Measurements from ENCODE around the gene TAF4.

The TAF4 gene

GRCh38 chr20:62018437-62019143 is 47.1 kb downstream of the TAF4 start:
- Histone ChIP-seq H3K23ac (ENCODE audit: low read length) (no peak overlapping the region), H4K8ac (ENCODE audit: low read depth, low read length) (no peak overlapping the region), H3K4me3 (ENCODE audit: low read length) (no peak overlapping the region), H3K4ac (ENCODE audit: low read depth, low read length) (no peak overlapping the region), H3K79me2 (ENCODE audit: control insufficient read depth, insufficient read depth, low read length) (peaks cover 78% of the 10 kb centered on the region), H3K4me2 (ENCODE audit: low read length) (no peak overlapping the region), H3K4me1 (ENCODE audit: control insufficient read depth, low read depth, low read length) (no peaks in the 10 kb centered on the region), H3K9ac (ENCODE audit: low read length) (no peak overlapping the region), H3K27ac (ENCODE audit: low read depth, low read length) (no peak overlapping the region), H2BK15ac (replicated peaks; ENCODE audit: low read depth) (no peak overlapping the region), H2BK5ac (ENCODE audit: low read length) (no peak overlapping the region), H3K79me1 (ENCODE audit: low read length) (peaks cover 43% of the 10 kb centered on the region), H3K27me3 (ENCODE audit: insufficient read depth, low read length, poor library complexity) (no peaks in the 10 kb centered on the region), H3K18ac (ENCODE audit: low read length) (no peak overlapping the region), H2BK120ac (ENCODE audit: low read depth, low read length) (no peak overlapping the region), H3K56ac (ENCODE audit: low read length) (no peak overlapping the region), H2AK5ac (ENCODE audit: low read length) (no peak overlapping the region), H3K36me3 (ENCODE audit: control insufficient read depth, insufficient read depth, low read length) (no peaks in the 10 kb centered on the region), H4K5ac (ENCODE audit: low read length) (no peak overlapping the region)
- WGBS (ENCODE audit: extremely low coverage, insufficient coverage, low lambda C conversion rate), result no CpG with 5 or more reads among the region's 23 CpGs
- no peak for DNase-seq

GRCh38 chr20:62015540-62016288 is 50.0 kb downstream of the TAF4 start:
- DNase-seq, result no peak
- Histone ChIP-seq H4K5ac (ENCODE audit: low read length) (no peak overlapping the region), H4K8ac (ENCODE audit: low read depth, low read length) (no peak overlapping the region), H3K4ac (ENCODE audit: low read depth, low read length) (no peak overlapping the region), H3K18ac (ENCODE audit: low read length) (no peak overlapping the region), H3K9ac (ENCODE audit: low read length) (no peak overlapping the region), H3K27ac (ENCODE audit: low read depth, low read length) (no peak overlapping the region), H3K4me2 (ENCODE audit: low read length) (no peak overlapping the region), H3K4me1 (ENCODE audit: control insufficient read depth, low read depth, low read length) (no peaks in the 10 kb centered on the region), H3K56ac (ENCODE audit: low read length) (no peak overlapping the region), H3K79me2 (ENCODE audit: control insufficient read depth, insufficient read depth, low read length) (peaks cover 52% of the 10 kb centered on the region), H2BK120ac (ENCODE audit: low read depth, low read length) (no peak overlapping the region), H2BK15ac (replicated peaks; ENCODE audit: low read depth) (no peak overlapping the region), H3K36me3 (ENCODE audit: control insufficient read depth, insufficient read depth, low read length) (peaks cover 6% of the 10 kb centered on the region), H2BK5ac (ENCODE audit: low read length) (no peak overlapping the region), H2AK5ac (ENCODE audit: low read length) (no peak overlapping the region), H3K4me3 (ENCODE audit: low read length) (no peak overlapping the region), H3K27me3 (ENCODE audit: insufficient read depth, low read length, poor library complexity) (no peaks in the 10 kb centered on the region), H3K79me1 (ENCODE audit: low read length) (peaks cover 38% of the 10 kb centered on the region), H3K23ac (ENCODE audit: low read length) (no peak overlapping the region)
- WGBS (ENCODE audit: extremely low coverage, insufficient coverage, low lambda C conversion rate), result 100% methylated on average over 1 of the region's 24 CpGs

- WGBS (ENCODE audit: extremely low coverage, insufficient coverage, low lambda C conversion rate), result no CpG with 5 or more reads among the region's 14 CpGs
- H3K4me2 ChIP-seq (ENCODE audit: low read length), result no peak overlapping the region
- peaks cover 6% of the 10 kb centered on the region for H3K36me3 ChIP-seq (ENCODE audit: control insufficient read depth, insufficient read depth, low read length)
- no peak overlapping the region for H4K5ac ChIP-seq (ENCODE audit: low read length)
- no peaks in the 10 kb centered on the region for H3K4me1 ChIP-seq (ENCODE audit: control insufficient read depth, low read depth, low read length)
- H3K27me3 ChIP-seq (ENCODE audit: insufficient read depth, low read length, poor library complexity), result no peaks in the 10 kb centered on the region
- H3K27ac ChIP-seq (ENCODE audit: low read depth, low read length), result no peak overlapping the region
- H3K79me1 ChIP-seq (ENCODE audit: low read length), result peaks cover 34% of the 10 kb centered on the region
- DNase-seq, result no peak
- no peak overlapping the region for H2BK120ac ChIP-seq (ENCODE audit: low read depth, low read length)
- H3K18ac ChIP-seq (ENCODE audit: low read length), result no peak overlapping the region
- no peak overlapping the region for H4K8ac ChIP-seq (ENCODE audit: low read depth, low read length)
- H3K56ac ChIP-seq (ENCODE audit: low read length), result no peak overlapping the region
- H3K4ac ChIP-seq (ENCODE audit: low read depth, low read length), result no peak overlapping the region
- no peak overlapping the region for H3K9ac ChIP-seq (ENCODE audit: low read length)
- H2BK15ac ChIP-seq (replicated peaks; ENCODE audit: low read depth), result no peak overlapping the region
- peak overlapping the region; percentile 66 for H3K23ac ChIP-seq (ENCODE audit: low read length)
- H2AK5ac ChIP-seq (ENCODE audit: low read length), result no peak overlapping the region
- H3K79me2 ChIP-seq (ENCODE audit: control insufficient read depth, insufficient read depth, low read length), result peaks cover 45% of the 10 kb centered on the region
- H2BK5ac ChIP-seq (ENCODE audit: low read length), result no peak overlapping the region
- no peak overlapping the region for H3K4me3 ChIP-seq (ENCODE audit: low read length)
These were observed 50.7 kb downstream of the TAF4 start for GRCh38 chr20:62014889-62015537.

GRCh38 chr20:62014488-62014775 is 51.2 kb downstream of the TAF4 start:
- H4K8ac ChIP-seq (ENCODE audit: low read depth, low read length), result no peak overlapping the region
- H2BK120ac ChIP-seq (ENCODE audit: low read depth, low read length), result no peak overlapping the region
- no peak overlapping the region for H3K56ac ChIP-seq (ENCODE audit: low read length)
- H3K4ac ChIP-seq (ENCODE audit: low read depth, low read length), result no peak overlapping the region
- no peak overlapping the region for H3K4me2 ChIP-seq (ENCODE audit: low read length)
- no peak overlapping the region for H3K23ac ChIP-seq (ENCODE audit: low read length)
- H3K36me3 ChIP-seq (ENCODE audit: control insufficient read depth, insufficient read depth, low read length), result peaks cover 11% of the 10 kb centered on the region
- no peak overlapping the region for H3K4me3 ChIP-seq (ENCODE audit: low read length)
- H2BK5ac ChIP-seq (ENCODE audit: low read length), result no peak overlapping the region
- H3K79me2 ChIP-seq (ENCODE audit: control insufficient read depth, insufficient read depth, low read length), result peaks cover 39% of the 10 kb centered on the region
- no peaks in the 10 kb centered on the region for H3K4me1 ChIP-seq (ENCODE audit: control insufficient read depth, low read depth, low read length)
- WGBS (ENCODE audit: extremely low coverage, insufficient coverage, low lambda C conversion rate), result no CpG with 5 or more reads among the region's 12 CpGs
- H3K9ac ChIP-seq (ENCODE audit: low read length), result no peak overlapping the region
- H2AK5ac ChIP-seq (ENCODE audit: low read length), result no peak overlapping the region
- no peak for DNase-seq
- H3K27ac ChIP-seq (ENCODE audit: low read depth, low read length), result no peak overlapping the region
- H3K79me1 ChIP-seq (ENCODE audit: low read length), result peaks cover 32% of the 10 kb centered on the region
- H2BK15ac ChIP-seq (replicated peaks; ENCODE audit: low read depth), result no peak overlapping the region
- no peaks in the 10 kb centered on the region for H3K27me3 ChIP-seq (ENCODE audit: insufficient read depth, low read length, poor library complexity)
- H4K5ac ChIP-seq (ENCODE audit: low read length), result no peak overlapping the region
- no peak overlapping the region for H3K18ac ChIP-seq (ENCODE audit: low read length)

- Histone ChIP-seq H3K4me2 (ENCODE audit: low read length) (no peak overlapping the region), H2BK5ac (ENCODE audit: low read length) (no peak overlapping the region), H3K56ac (ENCODE audit: low read length) (no peak overlapping the region), H3K18ac (ENCODE audit: low read length) (no peak overlapping the region), H3K79me2 (ENCODE audit: control insufficient read depth, insufficient read depth, low read length) (peaks cover 25% of the 10 kb centered on the region), H4K8ac (ENCODE audit: low read depth, low read length) (no peak overlapping the region), H3K23ac (ENCODE audit: low read length) (no peak overlapping the region), H3K4me3 (ENCODE audit: low read length) (no peak overlapping the region), H3K79me1 (ENCODE audit: low read length) (peaks cover 28% of the 10 kb centered on the region), H3K4ac (ENCODE audit: low read depth, low read length) (no peak overlapping the region), H3K27ac (ENCODE audit: low read depth, low read length) (no peak overlapping the region), H3K4me1 (ENCODE audit: control insufficient read depth, low read depth, low read length) (no peaks in the 10 kb centered on the region), H2AK5ac (ENCODE audit: low read length) (no peak overlapping the region), H3K27me3 (ENCODE audit: insufficient read depth, low read length, poor library complexity) (no peaks in the 10 kb centered on the region), H2BK15ac (replicated peaks; ENCODE audit: low read depth) (no peak overlapping the region), H3K9ac (ENCODE audit: low read length) (no peak overlapping the region), H3K36me3 (ENCODE audit: control insufficient read depth, insufficient read depth, low read length) (peaks cover 19% of the 10 kb centered on the region), H4K5ac (ENCODE audit: low read length) (no peak overlapping the region), H2BK120ac (ENCODE audit: low read depth, low read length) (no peak overlapping the region)
- no peak for DNase-seq
- no CpG with 5 or more reads among the region's 12 CpGs for WGBS (ENCODE audit: extremely low coverage, insufficient coverage, low lambda C conversion rate)
These were observed 53.0 kb downstream of the TAF4 start for GRCh38 chr20:62012631-62013030.
